ENCODE results near the gene PFDN5. TPM values are rescaled to one million over a fixed set of nuclear protein-coding genes. Genes with fewer than 3 reads are reported as not detected.

PFDN5 gene
- total and polyA plus RNA-seq, 2 experiments from 2014 or later, result 199 to 567 TPM

DNA sequence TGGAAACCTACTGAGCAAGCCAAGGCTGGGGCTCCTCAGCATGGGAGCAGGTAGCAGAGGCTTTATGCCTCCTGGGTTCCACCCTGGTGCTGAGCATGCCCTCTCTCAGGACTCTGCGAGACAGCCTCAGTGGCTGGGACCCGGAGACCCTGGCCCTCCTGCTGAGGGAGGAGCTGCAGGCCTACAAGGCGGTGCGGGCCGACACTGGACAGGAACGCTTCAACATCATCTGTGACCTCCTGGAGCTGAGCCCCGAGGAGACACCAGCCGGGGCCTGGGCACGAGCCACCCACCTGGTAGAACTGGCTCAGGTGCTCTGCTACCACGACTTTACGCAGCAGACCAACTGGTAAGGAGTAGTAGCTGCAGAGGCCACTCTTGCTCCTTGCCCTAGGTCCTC is 18.8 kb upstream of the PFDN5 start (continued):
- TF ChIP-seq, protein P1, sequence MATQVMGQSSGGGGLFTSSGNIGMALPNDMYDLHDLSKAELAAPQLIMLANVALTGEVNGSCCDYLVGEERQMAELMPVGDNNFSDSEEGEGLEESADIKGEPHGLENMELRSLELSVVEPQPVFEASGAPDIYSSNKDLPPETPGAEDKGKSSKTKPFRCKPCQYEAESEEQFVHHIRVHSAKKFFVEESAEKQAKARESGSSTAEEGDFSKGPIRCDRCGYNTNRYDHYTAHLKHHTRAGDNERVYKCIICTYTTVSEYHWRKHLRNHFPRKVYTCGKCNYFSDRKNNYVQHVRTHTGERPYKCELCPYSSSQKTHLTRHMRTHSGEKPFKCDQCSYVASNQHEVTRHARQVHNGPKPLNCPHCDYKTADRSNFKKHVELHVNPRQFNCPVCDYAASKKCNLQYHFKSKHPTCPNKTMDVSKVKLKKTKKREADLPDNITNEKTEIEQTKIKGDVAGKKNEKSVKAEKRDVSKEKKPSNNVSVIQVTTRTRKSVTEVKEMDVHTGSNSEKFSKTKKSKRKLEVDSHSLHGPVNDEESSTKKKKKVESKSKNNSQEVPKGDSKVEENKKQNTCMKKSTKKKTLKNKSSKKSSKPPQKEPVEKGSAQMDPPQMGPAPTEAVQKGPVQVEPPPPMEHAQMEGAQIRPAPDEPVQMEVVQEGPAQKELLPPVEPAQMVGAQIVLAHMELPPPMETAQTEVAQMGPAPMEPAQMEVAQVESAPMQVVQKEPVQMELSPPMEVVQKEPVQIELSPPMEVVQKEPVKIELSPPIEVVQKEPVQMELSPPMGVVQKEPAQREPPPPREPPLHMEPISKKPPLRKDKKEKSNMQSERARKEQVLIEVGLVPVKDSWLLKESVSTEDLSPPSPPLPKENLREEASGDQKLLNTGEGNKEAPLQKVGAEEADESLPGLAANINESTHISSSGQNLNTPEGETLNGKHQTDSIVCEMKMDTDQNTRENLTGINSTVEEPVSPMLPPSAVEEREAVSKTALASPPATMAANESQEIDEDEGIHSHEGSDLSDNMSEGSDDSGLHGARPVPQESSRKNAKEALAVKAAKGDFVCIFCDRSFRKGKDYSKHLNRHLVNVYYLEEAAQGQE (IDR thresholded peaks at IDR 0.05; ENCODE audit: unreplicated experiment), result no peak
- TF ChIP-seq EZH2 (IDR thresholded peaks at IDR 0.05; ENCODE audit: low read depth, unreplicated experiment) (no peak), POLR2AphosphoS5 (IDR thresholded peaks at IDR 0.05; ENCODE audit: low read depth) (no peak), JUNB (IDR thresholded peaks at IDR 0.05; ENCODE audit: unreplicated experiment) (no peak)
- TF ChIP-seq, protein P2, sequence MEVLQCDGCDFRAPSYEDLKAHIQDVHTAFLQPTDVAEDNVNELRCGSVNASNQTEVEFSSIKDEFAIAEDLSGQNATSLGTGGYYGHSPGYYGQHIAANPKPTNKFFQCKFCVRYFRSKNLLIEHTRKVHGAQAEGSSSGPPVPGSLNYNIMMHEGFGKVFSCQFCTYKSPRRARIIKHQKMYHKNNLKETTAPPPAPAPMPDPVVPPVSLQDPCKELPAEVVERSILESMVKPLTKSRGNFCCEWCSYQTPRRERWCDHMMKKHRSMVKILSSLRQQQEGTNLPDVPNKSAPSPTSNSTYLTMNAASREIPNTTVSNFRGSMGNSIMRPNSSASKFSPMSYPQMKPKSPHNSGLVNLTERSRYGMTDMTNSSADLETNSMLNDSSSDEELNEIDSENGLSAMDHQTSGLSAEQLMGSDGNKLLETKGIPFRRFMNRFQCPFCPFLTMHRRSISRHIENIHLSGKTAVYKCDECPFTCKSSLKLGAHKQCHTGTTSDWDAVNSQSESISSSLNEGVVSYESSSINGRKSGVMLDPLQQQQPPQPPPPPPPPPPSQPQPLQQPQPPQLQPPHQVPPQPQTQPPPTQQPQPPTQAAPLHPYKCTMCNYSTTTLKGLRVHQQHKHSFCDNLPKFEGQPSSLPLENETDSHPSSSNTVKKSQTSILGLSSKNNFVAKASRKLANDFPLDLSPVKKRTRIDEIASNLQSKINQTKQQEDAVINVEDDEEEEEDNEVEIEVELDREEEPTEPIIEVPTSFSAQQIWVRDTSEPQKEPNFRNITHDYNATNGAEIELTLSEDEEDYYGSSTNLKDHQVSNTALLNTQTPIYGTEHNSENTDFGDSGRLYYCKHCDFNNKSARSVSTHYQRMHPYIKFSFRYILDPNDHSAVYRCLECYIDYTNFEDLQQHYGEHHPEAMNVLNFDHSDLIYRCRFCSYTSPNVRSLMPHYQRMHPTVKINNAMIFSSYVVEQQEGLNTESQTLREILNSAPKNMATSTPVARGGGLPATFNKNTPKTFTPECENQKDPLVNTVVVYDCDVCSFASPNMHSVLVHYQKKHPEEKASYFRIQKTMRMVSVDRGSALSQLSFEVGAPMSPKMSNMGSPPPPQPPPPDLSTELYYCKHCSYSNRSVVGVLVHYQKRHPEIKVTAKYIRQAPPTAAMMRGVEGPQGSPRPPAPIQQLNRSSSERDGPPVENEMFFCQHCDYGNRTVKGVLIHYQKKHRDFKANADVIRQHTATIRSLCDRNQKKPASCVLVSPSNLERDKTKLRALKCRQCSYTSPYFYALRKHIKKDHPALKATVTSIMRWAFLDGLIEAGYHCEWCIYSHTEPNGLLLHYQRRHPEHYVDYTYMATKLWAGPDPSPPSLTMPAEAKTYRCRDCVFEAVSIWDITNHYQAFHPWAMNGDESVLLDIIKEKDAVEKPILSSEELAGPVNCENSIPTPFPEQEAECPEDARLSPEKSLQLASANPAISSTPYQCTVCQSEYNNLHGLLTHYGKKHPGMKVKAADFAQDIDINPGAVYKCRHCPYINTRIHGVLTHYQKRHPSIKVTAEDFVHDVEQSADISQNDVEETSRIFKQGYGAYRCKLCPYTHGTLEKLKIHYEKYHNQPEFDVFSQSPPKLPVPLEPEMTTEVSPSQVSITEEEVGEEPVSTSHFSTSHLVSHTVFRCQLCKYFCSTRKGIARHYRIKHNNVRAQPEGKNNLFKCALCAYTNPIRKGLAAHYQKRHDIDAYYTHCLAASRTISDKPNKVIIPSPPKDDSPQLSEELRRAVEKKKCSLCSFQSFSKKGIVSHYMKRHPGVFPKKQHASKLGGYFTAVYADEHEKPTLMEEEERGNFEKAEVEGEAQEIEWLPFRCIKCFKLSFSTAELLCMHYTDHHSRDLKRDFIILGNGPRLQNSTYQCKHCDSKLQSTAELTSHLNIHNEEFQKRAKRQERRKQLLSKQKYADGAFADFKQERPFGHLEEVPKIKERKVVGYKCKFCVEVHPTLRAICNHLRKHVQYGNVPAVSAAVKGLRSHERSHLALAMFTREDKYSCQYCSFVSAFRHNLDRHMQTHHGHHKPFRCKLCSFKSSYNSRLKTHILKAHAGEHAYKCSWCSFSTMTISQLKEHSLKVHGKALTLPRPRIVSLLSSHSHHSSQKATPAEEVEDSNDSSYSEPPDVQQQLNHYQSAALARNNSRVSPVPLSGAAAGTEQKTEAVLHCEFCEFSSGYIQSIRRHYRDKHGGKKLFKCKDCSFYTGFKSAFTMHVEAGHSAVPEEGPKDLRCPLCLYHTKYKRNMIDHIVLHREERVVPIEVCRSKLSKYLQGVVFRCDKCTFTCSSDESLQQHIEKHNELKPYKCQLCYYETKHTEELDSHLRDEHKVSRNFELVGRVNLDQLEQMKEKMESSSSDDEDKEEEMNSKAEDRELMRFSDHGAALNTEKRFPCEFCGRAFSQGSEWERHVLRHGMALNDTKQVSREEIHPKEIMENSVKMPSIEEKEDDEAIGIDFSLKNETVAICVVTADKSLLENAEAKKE (CRISPR knock-in tag; IDR thresholded peaks at IDR 0.05), result no peak

DNA sequence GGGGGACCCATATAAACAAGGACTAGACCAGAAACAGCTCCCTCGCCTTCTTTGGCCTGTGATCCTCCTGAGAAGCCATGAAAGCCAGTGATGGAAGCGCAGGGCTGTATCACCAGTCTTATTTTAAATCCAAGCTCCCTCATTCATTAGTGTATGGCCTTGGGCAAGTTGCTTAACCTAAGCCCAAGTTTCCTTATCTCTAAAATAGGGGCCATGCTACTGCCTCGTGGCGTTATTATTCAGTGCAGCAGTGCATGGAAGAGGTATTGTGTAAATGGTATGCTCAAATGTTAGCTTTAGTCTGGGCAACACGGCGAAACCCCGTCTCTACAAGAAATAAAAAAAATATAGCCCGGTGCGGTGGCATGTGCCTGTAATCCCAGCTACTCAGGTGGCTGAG is 17.4 kb upstream of the PFDN5 start:
- H3K4me2 ChIP-seq, result no peak overlapping the region
- Mint-ChIP-seq H3K36me3 (ENCODE audit: low read depth) (peaks cover 82% of the 10 kb centered on the region), H3K9me3 (no peaks in the 10 kb centered on the region), H3K27ac (no peak overlapping the region), H3K4me3 (no peak overlapping the region), H3K27me3 (ENCODE audit: insufficient read depth, low read depth, poor library complexity) (peaks cover 6% of the 10 kb centered on the region), H3K4me1 (no peaks in the 10 kb centered on the region; the same call in 2 of the 3 replicates)
- no peak overlapping the region for H2AFZ ChIP-seq
- H3K36me3 ChIP-seq (ENCODE audit: insufficient read depth), result peaks cover 51% of the 10 kb centered on the region
- no peaks in the 10 kb centered on the region for H3K4me1 ChIP-seq (ENCODE audit: insufficient read depth)
- ATAC-seq (no peak), DNase-seq (ENCODE audit: low spot score) (no peak)
- peaks cover 5% of the 10 kb centered on the region for H4K20me1 ChIP-seq (replicated peaks; ENCODE audit: insufficient read depth)
- H3K27me3 ChIP-seq (ENCODE audit: insufficient read depth), result no peaks in the 10 kb centered on the region
- 0 out of 2 replicates have a peak, but pooled peaks cover 8% of the 10 kb centered on the region for H3F3A ChIP-seq (replicated peaks; ENCODE audit: low read depth)
- no peak overlapping the region for H3K27ac ChIP-seq (ENCODE audit: low read depth)
- no peak overlapping the region for H3K4me3 ChIP-seq
- no peaks in the 10 kb centered on the region for H3K9me2 ChIP-seq (ENCODE audit: insufficient read depth)
- no peaks in the 10 kb centered on the region for H3K79me2 ChIP-seq (replicated peaks; ENCODE audit: insufficient read depth)
- TF ChIP-seq, protein P1 (IDR thresholded peaks at IDR 0.05; ENCODE audit: unreplicated experiment), result no peak
- TF ChIP-seq JUNB (IDR thresholded peaks at IDR 0.05; ENCODE audit: unreplicated experiment) (no peak), NANOG (IDR thresholded peaks at IDR 0.05; ENCODE audit: borderline replicate concordance) (no peak)

Measured in GM23338 (cell line).